HG03520 (cell line): Measurements from ENCODE around the gene GAD1.

Experiments
- ATAC-seq: cut with Tn5 transposase; IDR thresholded peaks from one replicate; pipeline ENCODE4 v1.9.1; 2021; ENCODE audit warnings: mild to moderate bottlenecking, moderate library complexity; ENCODE audit not compliant: unreplicated experiment

The GAD1 gene

GRCh38 chr2:170817093-170818035, 677 bp downstream of the GAD1 start:
- no peak for ATAC-seq

- no peak for ATAC-seq
Measured at GRCh38 chr2:170818036-170818751, 1.5 kb downstream of the GAD1 start.

GRCh38 chr2:170818752-170819470, 2.2 kb downstream of the GAD1 start:
- ATAC-seq: no peak

- ATAC-seq: no peak
Measured at GRCh38 chr2:170819680-170820664, 3.3 kb downstream of the GAD1 start.

GRCh38 chr2:170820757-170821530, 4.3 kb downstream of the GAD1 start:
- ATAC-seq: no peak

GRCh38 chr2:170821531-170822289, 5.0 kb downstream of the GAD1 start:
- ATAC-seq: no peak

- ATAC-seq: no peak
Measured at GRCh38 chr2:170822290-170823087, 5.8 kb downstream of the GAD1 start.

- no peak for ATAC-seq
Measured at GRCh38 chr2:170823088-170823897, 6.6 kb downstream of the GAD1 start.

GRCh38 chr2:170823898-170824215, 7.2 kb downstream of the GAD1 start:
- no peak for ATAC-seq

GRCh38 chr2:170824526-170825015, 7.9 kb downstream of the GAD1 start:
- no peak for ATAC-seq

- no peak for ATAC-seq
Measured at GRCh38 chr2:170827841-170828532, 11.3 kb downstream of the GAD1 start.

GRCh38 chr2:170828533-170828916, 11.8 kb downstream of the GAD1 start:
- no peak for ATAC-seq

GRCh38 chr2:170829036-170829435, 12.3 kb downstream of the GAD1 start:
- no peak for ATAC-seq

GRCh38 chr2:170830166-170830565, 13.5 kb downstream of the GAD1 start:
- ATAC-seq: no peak

GRCh38 chr2:170831115-170831514, 14.4 kb downstream of the GAD1 start:
- ATAC-seq: no peak

- no peak for ATAC-seq
Measured at GRCh38 chr2:170836027-170836426, 19.3 kb downstream of the GAD1 start.
